ENCODE measurements around the gene ORAI2. TPM values are rescaled to one million over a fixed set of nuclear protein-coding genes. Genes with fewer than 3 reads are reported as not detected.

Gene ORAI2
- total RNA-seq, 1 experiment from 2014 or later, result 76.9 TPM

- no peak for DNase-seq (ENCODE audit: low read depth, low spot score)
- Histone ChIP-seq H3K9me3 (ENCODE audit: control insufficient read depth, insufficient read depth, low read depth, low read length) (no peaks in the 10 kb centered on the region), H3K4me3 (ENCODE audit: low read depth in 2 of 2, low read length in 2 of 2) (no peak overlapping the region), H3K27me3 (ENCODE audit: control insufficient read depth, insufficient read depth, low read length) (no peaks in the 10 kb centered on the region), H3K4me1 (ENCODE audit: control insufficient read depth, insufficient read depth, low read length) (no peaks in the 10 kb centered on the region), H3K36me3 (ENCODE audit: control insufficient read depth, insufficient read depth, low read length) (no peaks in the 10 kb centered on the region; the same call in 1 of the 2 replicates), H3K27ac (ENCODE audit: low read length) (no peak overlapping the region)
- intact Hi-C loops (cut with micrococcal nuclease; ENCODE audit: unreplicated experiment), result no loop called here
- CTCF ChIA-PET, result no interaction called here
- POLR2A ChIA-PET, result no interaction called here
- in situ Hi-C loops (cut with HindIII; ENCODE audit: low pct_unique_long_range_greater_than_20kb, low sequenced_read_pairs), result no loop called here
- TF ChIP-seq SIN3A (IDR thresholded peaks at IDR 0.05; ENCODE audit: borderline replicate concordance, insufficient read depth, low read depth, low read length) (no peak), POLR2AphosphoS5 (IDR thresholded peaks at IDR 0.05; ENCODE audit: low read depth, low read length) (no peak), TCF7L2 (IDR thresholded peaks at IDR 0.05; ENCODE audit: low read depth, low read length) (no peak), REST (IDR thresholded peaks at IDR 0.05; ENCODE audit: insufficient read depth in 1 of 2, low read depth in 2 of 2, low read length in 1 of 2) (no peak)
- TF ChIP-seq, protein P1, sequence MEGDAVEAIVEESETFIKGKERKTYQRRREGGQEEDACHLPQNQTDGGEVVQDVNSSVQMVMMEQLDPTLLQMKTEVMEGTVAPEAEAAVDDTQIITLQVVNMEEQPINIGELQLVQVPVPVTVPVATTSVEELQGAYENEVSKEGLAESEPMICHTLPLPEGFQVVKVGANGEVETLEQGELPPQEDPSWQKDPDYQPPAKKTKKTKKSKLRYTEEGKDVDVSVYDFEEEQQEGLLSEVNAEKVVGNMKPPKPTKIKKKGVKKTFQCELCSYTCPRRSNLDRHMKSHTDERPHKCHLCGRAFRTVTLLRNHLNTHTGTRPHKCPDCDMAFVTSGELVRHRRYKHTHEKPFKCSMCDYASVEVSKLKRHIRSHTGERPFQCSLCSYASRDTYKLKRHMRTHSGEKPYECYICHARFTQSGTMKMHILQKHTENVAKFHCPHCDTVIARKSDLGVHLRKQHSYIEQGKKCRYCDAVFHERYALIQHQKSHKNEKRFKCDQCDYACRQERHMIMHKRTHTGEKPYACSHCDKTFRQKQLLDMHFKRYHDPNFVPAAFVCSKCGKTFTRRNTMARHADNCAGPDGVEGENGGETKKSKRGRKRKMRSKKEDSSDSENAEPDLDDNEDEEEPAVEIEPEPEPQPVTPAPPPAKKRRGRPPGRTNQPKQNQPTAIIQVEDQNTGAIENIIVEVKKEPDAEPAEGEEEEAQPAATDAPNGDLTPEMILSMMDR (IDR thresholded peaks at IDR 0.05), result no peak
- ATAC-seq, result 0 out of 2 replicates have a peak, but pooled peaks have one; percentile 2
- no TSS peak for BruUV-seq (replicated peaks)
Measured at GRCh38 chr7:102471791-102472125, 38.4 kb downstream of the ORAI2 start.

- ChIA-PET POLR2A (no interaction called here), CTCF (interaction anchor here (0.6 kb wide), 1 partner anchor 33 kb away, joined by 4 read pairs; no protein-coding TSS in a partner anchor)
- Histone ChIP-seq H3K27me3 (ENCODE audit: control insufficient read depth, insufficient read depth, low read length) (no peaks in the 10 kb centered on the region), H3K27ac (ENCODE audit: low read length) (no peak overlapping the region), H3K4me1 (ENCODE audit: control insufficient read depth, insufficient read depth, low read length) (no peaks in the 10 kb centered on the region), H3K9me3 (ENCODE audit: control insufficient read depth, insufficient read depth, low read depth, low read length) (no peaks in the 10 kb centered on the region), H3K36me3 (ENCODE audit: control insufficient read depth, insufficient read depth, low read length) (no peaks in the 10 kb centered on the region), H3K4me3 (ENCODE audit: low read depth in 2 of 2, low read length in 2 of 2) (no peak overlapping the region)
- DNase-seq (ENCODE audit: low read depth, low spot score) (no peak), ATAC-seq (0 out of 2 replicates have a peak, but pooled peaks have one; percentile 4)
- in situ Hi-C loops (cut with HindIII; ENCODE audit: low pct_unique_long_range_greater_than_20kb, low sequenced_read_pairs), result no loop called here
- BruUV-seq (replicated peaks), result no TSS peak
- no peak for TF ChIP-seq REST (IDR thresholded peaks at IDR 0.05; ENCODE audit: insufficient read depth in 1 of 2, low read depth in 2 of 2, low read length in 1 of 2)
- no peak for TF ChIP-seq TCF7L2 (IDR thresholded peaks at IDR 0.05; ENCODE audit: low read depth, low read length)
- TF ChIP-seq SIN3A (IDR thresholded peaks at IDR 0.05; ENCODE audit: borderline replicate concordance, insufficient read depth, low read depth, low read length), result no peak
- intact Hi-C loops (cut with micrococcal nuclease; ENCODE audit: unreplicated experiment), result no loop called here
Measured at GRCh38 chr7:102472126-102473041, 39.0 kb downstream of the ORAI2 start.
